PFSK-1 (cell line): ENCODE measurements around the gene DISC1.

Experiments
- POLR2AphosphoS5 ChIP-seq: IDR thresholded peaks from 2 replicates; pipeline ENCODE4 v1.6.1; 2012; ENCODE audit warnings: low read depth, mild to moderate bottlenecking, control low read depth, low read length, moderate library complexity
- REST ChIP-seq, 2 experiments: IDR thresholded peaks; 2 replicates each; pipeline versions ENCODE4 v1.6.1 to v1.8.0; 2011 to 2012; ENCODE audit warnings: low read depth in 2 of 2, low read length in 2 of 2, control low read depth in 1 of 2, inconsistent platforms in 1 of 2, mild to moderate bottlenecking in 1 of 2, moderate library complexity in 1 of 2; ENCODE audit not compliant: insufficient read depth in 1 of 2

GRCh38 chr1:231933711-231934626 lies 307.4 kb downstream of the DISC1 start:
- TF ChIP-seq POLR2AphosphoS5: no peak
- no peak for TF ChIP-seq REST (IDR thresholded peaks at IDR 0.05; ENCODE audit: insufficient read depth in 1 of 2, low read depth in 2 of 2, low read length in 2 of 2)
